H54 (cell line): ENCODE measurements around the gene NSDHL.
A peak's percentile ranks its signal among the peaks of the same experiment; 100 is the strongest.
"Not testable (repeated sequence)": the region's sequence is repeated elsewhere in the genome, so short reads cannot be mapped to it uniquely, and the experiment has no call there.

Experiments used
- DNase-seq: peaks from one replicate; pipeline ENCODE4 v3.0.0; 2011; ENCODE audit warnings: low spot score, mixed read lengths; ENCODE audit not compliant: insufficient read length
- FAIRE-seq: peaks from 3 replicates; lab custom pipeline; 2011; peaks lifted over from hg19 to GRCh38; lab: Jason Lieb, UNC
- POLR2A ChIP-seq: IDR thresholded peaks from 2 replicates; pipeline ENCODE4 v1.6.1; 2011; ENCODE audit warnings: low read depth, mild to moderate bottlenecking, low read length

Gene NSDHL

GRCh38 chrX:152904151-152905080 lies 73.6 kb downstream of the NSDHL start:
- DNase-seq (peak; percentile 80), FAIRE-seq (peak; percentile 23)
- TF ChIP-seq POLR2A: no peak

- no peak for DNase-seq
- no peak for TF ChIP-seq POLR2A
- FAIRE-seq: no peak
These were observed 74.2 kb downstream of the NSDHL start for GRCh38 chrX:152905081-152905420.

- FAIRE-seq (no peak), DNase-seq (no peak)
- TF ChIP-seq POLR2A: no peak
These were observed 76.3 kb downstream of the NSDHL start for GRCh38 chrX:152907084-152907651.

DNA sequence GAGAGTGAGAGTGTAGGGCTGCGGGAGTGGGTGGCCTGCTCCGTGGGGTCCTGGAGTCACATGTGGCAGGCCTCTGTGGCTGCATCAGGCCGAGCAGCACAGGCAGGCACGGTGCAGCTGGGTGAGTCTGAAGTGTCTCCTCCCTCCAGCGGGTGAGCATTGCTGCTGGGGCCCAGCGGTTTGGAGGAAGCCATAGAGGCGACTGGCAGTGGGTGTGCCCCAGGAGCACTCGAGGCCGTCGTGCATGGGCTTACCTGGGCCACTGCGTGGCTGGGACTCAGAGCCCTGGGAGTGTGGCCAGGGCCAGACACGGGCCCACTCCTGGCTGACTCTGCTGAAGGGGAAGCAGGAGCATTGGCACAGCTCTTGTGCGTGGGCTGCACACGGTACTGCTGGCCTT lies 77.6 kb downstream of the NSDHL start:
- no peak for DNase-seq
- no peak for TF ChIP-seq POLR2A
- no peak for FAIRE-seq

GRCh38 chrX:152910018-152910417 lies 79.2 kb downstream of the NSDHL start:
- not testable (repeated sequence) for FAIRE-seq, DNase-seq

- DNase-seq (no peak), FAIRE-seq (no peak)
- TF ChIP-seq POLR2A: no peak
These were observed 81.2 kb downstream of the NSDHL start for GRCh38 chrX:152912106-152912505.

- DNase-seq (no peak), FAIRE-seq (no peak)
- TF ChIP-seq POLR2A: no peak
These were observed 81.8 kb downstream of the NSDHL start for GRCh38 chrX:152912641-152913040.

DNA sequence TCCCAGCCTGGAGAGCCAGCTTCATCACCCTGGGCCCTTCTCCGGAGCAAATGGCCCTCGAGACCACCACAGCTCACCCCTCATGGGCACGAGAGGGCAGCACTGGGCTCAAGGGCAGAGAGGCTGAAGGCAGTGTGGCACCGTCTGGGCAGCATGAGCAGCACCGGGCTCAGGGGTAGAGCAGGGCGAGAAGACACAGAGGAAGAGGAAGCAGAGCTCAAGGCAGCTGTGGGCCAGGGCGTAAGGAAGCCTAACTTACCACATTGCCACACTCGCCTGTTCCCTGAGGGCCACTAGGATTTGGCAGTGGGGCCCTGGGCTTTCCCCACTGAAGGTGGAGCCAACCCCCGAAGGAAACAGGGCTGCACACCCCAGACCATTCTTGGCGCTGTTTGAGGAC lies 82.5 kb downstream of the NSDHL start:
- no peak for TF ChIP-seq POLR2A
- FAIRE-seq: no peak
- DNase-seq: no peak

DNA sequence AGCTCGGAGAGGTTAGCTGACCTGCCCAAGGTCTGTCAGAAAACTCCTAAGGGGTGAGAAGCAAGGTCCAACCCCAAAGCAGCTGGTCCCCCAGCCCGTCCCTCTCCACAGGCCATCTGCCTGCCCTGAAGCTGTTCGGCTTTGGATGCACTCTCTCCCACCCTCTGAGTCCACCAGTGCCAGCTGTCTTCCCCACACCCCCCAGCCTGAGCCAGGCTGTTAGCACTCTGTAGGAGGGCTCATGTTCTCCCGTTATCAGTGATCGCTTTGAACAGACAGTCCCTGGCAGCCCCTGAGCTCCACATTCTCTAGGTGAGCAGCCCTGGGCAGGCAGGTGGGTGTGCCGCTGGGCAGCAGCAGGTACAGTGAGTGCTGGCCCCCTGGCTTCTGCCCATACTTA lies 83.0 kb downstream of the NSDHL start:
- FAIRE-seq (no peak), DNase-seq (no peak)
- no peak for TF ChIP-seq POLR2A

DNA sequence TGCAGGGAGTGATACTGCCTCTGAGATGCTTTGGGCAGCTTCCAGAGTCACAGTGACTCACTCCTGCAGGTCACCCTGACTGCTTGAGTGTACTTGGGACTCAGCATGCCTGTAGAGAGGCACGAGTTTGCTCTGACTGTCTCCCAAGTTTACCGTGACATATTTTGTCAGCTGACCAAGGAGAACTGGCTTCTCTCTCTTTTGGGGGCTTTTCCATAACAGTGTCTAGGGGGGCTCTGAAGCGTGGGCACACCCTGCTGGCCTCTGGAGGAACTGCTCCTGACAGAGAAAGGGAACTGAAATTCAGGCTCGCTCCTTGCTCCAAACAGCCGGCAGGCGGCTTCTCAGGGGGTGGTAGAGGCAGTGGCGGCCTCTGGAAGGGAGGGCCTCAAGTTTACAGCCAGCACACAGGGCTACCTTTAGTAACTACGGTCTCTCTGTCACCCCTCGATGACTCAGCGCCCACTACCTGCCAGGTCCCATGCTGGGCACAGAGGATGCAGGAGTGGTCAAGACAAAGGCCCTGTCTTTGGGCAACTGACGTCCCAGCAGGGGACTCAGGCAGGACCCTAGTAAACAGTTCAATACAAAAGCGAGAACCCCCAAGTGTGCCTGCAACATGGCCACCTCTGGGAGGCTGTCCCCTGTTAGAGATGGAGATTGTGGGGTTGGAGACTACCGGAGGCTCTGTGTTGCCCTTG lies 84.8 kb downstream of the NSDHL start:
- FAIRE-seq: peak; percentile 86
- DNase-seq: peak; percentile 59
- TF ChIP-seq POLR2A: no peak

DNA sequence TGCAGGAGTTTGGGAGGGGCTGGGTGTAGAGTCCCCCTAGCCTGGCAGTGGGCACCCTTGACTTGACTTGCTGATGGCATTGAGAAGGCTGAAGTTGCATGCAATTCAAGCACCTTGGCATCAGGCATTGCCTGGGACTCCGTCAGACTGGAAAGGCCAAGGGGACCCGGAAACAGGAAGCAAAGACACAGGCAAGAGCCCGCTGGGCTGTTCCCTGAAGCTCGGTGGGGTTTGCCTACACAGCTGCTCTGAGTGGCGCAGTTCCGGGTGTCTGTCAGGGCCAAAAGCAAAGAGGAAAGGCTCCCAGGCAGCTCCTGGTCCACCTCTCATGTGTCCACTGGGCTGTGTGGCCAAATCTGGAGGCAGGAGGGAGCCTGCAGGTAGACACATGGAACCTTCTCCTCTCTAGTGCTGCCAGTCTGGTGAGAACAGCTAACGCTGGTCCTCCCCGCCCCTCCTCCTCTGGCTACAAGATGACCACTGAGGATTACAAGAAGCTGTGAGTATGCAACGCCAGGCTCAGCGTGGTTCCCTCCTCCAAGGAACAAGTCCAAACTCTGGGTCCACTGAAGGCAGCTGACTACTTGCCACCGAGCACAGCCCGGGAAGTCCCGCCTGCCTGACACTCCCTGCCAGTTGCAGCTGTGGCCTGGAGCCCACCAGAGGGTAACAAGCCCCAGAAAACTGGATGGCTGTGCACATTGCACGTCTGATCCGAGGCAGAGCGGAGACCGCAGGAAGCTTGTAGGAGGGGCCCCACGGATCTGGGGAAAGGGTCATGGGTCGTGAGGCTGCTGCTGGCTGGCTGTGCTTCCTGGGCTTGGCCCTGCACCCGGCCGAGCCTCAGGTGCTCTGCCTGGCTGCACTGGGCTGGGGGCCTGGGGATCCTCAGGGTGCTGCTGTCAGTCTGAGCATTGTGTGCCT lies 87.1 kb downstream of the NSDHL start:
- no peak for TF ChIP-seq POLR2A
- no peak for FAIRE-seq
- DNase-seq: no peak

DNA sequence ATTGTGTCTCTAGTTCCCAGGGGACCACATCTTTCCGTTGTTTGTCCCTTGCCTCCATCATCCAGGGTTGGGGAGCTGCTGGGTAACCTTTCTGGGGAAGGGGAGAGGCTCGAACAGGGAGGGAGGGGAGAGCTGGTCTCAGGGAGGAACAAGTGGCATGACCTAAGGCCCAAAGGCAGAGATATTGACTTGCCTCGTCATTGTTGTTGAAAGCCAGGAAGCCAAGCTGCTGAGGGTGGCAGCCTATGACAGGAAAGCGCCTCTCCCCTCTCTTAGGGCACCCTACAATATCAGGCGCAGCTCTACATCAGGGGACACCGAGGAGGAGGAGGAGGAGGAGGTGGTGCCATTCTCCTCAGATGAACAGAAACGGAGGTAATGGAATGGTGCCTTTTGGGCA lies 87.8 kb downstream of the NSDHL start:
- TF ChIP-seq POLR2A: no peak
- DNase-seq (no peak), FAIRE-seq (no peak)
